Skeletal muscle cell (primary cell): ENCODE measurements around the gene SMC6.

Experiments used
- DNase-seq: peaks from one replicate; pipeline ENCODE4 v3.0.0-alpha.2; 2010; ENCODE audit warnings: low read depth
- H3K4me3 ChIP-seq: 2 replicates; pipeline ENCODE4 v1.5.1; 2011; ENCODE audit warnings: low read depth, mild to moderate bottlenecking, control low read depth, low read length, moderate library complexity

Gene SMC6

DNA sequence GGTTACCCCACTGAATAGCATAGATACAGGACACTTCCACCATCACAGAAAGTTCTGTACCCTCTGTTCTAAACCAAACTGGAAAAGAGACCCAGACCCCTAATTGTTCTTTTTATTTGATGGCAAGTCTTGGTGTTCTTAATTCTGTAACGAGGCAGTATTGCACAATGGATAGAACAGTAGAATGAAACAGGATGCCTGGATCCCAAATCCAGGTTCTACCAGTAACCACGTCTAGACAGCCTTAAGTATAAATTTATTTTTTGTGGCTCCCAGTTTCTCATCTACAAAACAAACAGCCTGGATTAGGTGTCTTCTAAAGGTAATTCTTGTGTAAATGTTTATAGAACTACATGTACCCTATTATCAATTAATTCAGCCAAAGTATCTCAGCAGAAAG is 23.7 kb downstream of the SMC6 start:
- H3K4me3 ChIP-seq: no peak overlapping the region
- DNase-seq: no peak

DNA sequence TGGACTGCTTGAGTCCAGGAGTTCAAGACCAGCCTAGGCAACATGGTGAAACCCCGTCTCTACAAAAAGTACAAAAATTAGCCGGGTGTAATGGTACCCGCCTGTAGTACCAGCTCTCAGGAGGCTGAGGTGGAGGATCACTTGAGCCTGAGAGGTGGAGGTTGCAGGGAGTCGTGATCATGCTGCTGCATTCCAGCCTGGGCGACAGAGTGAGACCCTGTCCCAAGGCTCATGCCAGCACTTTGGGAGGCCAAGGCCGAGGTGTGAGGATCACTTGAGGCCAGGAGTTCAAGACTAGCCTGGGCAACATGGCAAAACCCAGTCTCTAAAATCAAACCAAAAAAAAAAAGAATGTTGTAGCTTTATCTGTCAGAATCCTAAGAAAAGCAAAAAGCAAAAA is 25.4 kb downstream of the SMC6 start:
- DNase-seq: no peak
- no peak overlapping the region for H3K4me3 ChIP-seq

- DNase-seq: no peak
- H3K4me3 ChIP-seq: no peak overlapping the region
Measured at GRCh38 chr2:17719562-17720371, 33.8 kb downstream of the SMC6 start.

- DNase-seq: no peak
Measured at GRCh38 chr2:17718689-17719088, 34.9 kb downstream of the SMC6 start.

GRCh38 chr2:17717666-17718065 is 35.9 kb downstream of the SMC6 start:
- DNase-seq: no peak

More at GRCh38 chr2:17718689-17719088, 34.9 kb downstream of the SMC6 start:
- H3K4me3 ChIP-seq: no peak overlapping the region

DNA sequence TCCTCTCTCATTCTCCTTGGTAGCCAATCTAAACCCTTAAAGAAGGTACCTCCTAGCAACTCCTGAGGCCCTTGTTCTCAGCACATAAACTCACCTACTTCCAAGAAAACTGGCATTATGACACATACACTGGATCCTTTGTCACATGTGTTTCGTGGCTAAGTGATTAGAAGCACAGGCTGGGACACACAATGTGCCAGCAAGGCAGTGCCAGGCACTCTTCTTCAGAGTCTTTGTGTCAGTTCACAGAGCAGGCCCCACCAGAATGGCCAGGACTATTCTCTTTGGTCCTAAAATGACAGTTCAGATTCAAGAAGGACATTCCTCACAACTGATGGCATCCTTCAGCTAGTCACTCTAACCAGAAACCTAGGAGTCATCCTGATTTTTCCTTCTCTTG is 40.3 kb downstream of the SMC6 start:
- DNase-seq: no peak
- no peak overlapping the region for H3K4me3 ChIP-seq

More at GRCh38 chr2:17717666-17718065, 35.9 kb downstream of the SMC6 start:
- H3K4me3 ChIP-seq: no peak overlapping the region

- no peak overlapping the region for H3K4me3 ChIP-seq
- DNase-seq: no peak
Measured at GRCh38 chr2:17710547-17711248, 42.9 kb downstream of the SMC6 start.

DNA sequence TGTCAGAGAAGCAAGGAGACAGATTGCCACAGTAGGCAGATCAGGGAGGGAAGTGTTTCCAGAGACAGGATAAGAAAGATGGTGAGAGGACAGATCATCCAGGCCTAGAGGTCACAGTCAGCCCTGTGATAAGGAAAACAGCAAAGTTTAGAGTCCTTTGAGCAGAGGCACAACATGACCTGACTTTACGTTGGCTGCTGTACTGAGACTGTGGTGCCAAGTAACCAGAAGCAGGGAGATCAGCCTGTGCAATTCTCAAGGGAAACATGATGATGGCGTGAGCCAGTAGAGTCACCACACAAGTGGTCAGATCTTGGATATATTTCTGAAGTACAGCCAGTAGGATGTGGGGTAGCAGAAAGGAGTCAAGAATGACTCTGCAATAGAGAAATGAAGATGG is 43.7 kb downstream of the SMC6 start:
- no peak overlapping the region for H3K4me3 ChIP-seq
- DNase-seq: no peak

DNA sequence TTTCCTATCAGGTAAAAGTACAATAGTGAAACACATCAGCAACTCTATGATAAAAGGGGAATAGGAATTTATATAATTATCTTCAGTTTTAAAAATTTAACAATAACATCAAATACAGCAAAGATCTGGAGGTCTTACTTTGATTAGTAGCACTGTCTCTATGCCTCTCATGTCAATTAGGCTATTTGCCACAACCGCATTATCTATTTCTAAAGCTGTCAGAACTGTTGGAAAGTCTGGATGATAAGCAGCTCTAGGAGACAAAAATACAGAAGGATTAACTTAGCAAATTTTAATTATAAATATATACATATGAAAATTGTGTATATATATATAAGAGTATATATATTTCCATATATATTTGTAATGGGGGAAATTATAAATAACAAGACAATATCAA is 45.1 kb downstream of the SMC6 start:
- DNase-seq: no peak
- no peak overlapping the region for H3K4me3 ChIP-seq

GRCh38 chr2:17706845-17707244 is 46.8 kb downstream of the SMC6 start:
- no peak overlapping the region for H3K4me3 ChIP-seq
- DNase-seq: no peak

- no peak overlapping the region for H3K4me3 ChIP-seq
- DNase-seq: no peak
Measured at GRCh38 chr2:17690776-17691175, 62.8 kb downstream of the SMC6 start.

DNA sequence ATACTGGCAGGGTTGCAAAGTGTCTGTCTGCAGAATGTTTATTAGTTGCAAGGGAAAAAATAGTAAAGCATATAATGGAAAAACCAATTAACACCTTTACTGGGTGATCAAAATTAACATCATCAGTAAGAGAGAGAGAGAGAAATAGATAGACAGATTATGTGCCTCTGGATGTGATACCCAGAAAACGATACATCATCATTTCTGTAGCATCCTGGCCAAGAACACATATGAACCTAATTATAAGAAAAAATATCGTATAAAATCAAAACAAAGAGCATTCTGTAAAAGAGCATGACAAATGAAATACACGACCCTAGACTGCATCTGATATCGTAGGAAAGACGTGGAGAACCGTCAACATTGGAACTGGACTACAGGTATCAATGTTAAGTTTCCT is 64.6 kb downstream of the SMC6 start:
- no peak for DNase-seq
- H3K4me3 ChIP-seq: no peak overlapping the region

GRCh38 chr2:17688600-17688999 is 65.0 kb downstream of the SMC6 start:
- no peak overlapping the region for H3K4me3 ChIP-seq
- no peak for DNase-seq

- no peak overlapping the region for H3K4me3 ChIP-seq
Measured at GRCh38 chr2:17683981-17684380, 69.6 kb downstream of the SMC6 start.

GRCh38 chr2:17682098-17682857 is 71.3 kb downstream of the SMC6 start:
- DNase-seq: no peak
- no peak overlapping the region for H3K4me3 ChIP-seq

More at GRCh38 chr2:17683981-17684380, 69.6 kb downstream of the SMC6 start:
- no peak for DNase-seq

GRCh38 chr2:17680119-17680518 is 73.5 kb downstream of the SMC6 start:
- H3K4me3 ChIP-seq: no peak overlapping the region
- no peak for DNase-seq

GRCh38 chr2:17674817-17675216 is 78.8 kb downstream of the SMC6 start:
- DNase-seq: no peak
- H3K4me3 ChIP-seq: no peak overlapping the region

DNA sequence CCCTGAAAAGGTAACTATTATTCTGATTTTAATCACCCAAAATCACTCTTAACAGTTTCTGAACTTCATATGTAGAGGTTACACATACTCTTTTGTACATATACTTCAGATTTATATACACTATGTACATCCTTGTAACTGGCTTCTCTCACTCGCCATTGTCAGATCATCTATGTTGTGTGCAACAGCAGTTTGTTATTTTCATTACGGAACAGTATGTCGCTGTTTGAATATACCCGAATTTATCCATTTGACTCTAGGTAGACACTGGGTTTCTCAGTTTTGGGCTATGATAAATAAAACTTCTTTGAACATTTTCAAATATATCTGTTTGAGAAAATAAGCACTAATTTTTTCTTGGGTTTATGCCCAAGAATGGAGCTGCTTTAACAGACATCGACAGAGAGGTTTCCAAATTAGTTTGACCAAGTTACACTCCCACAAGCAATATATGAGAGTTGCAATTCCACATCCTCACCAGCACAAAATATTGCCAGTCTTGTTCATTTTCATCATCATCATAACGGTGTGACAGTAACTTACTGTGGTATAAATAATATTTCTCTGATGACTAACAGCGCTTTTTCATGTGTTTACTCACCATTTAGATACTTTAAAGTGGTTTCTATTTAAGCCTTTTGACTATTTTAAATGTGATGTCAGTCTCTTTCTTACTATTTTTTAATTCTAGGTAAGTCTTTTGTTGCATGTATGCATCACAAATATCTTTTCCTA is 80.9 kb downstream of the SMC6 start:
- H3K4me3 ChIP-seq: no peak overlapping the region
- DNase-seq: peak; percentile 16

DNA sequence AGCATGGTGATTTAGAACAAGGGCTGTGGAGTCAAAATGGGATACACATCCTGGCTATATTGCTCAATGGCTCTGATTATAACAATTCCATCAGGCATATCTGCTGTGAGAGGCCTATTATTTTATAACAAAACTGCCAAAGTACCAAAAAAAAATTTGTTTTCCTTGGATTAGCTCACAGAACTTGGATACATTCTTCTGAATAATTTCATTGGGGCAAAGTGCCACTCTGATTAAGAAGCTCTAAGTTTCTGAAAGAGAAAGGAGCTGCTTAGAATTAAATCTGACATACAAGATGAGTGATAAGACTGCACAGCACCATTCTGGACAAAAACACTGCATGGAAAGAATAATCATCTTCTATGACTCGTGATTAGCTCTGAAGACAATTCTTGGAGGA is 85.7 kb downstream of the SMC6 start:
- H3K4me3 ChIP-seq: no peak overlapping the region
- no peak for DNase-seq

GRCh38 chr2:17664534-17664933 is 89.1 kb downstream of the SMC6 start:
- DNase-seq: no peak

More at GRCh38 chr2:17664534-17664933, 89.1 kb downstream of the SMC6 start:
- H3K4me3 ChIP-seq: no peak overlapping the region
